Adrenal gland (tissue), 12 donors: ENCODE measurements around the gene RELCH. TPM values are rescaled to one million over a fixed set of nuclear protein-coding genes. Genes with fewer than 3 reads are reported as not detected.

ENCODE experiments used
- DNase-seq, 7 donors: peaks; one replicate each; pipeline ENCODE4 v3.0.0-alpha.2; 2019 to 2020
- H3K27ac ChIP-seq, 5 donors: fragments of 200-600 bp; sonication (generic) in 4 of 5; 1 replicate in 3 of 5; 2 replicates in 2 of 5; pipeline versions ENCODE4 v1.5.1 to v1.8.0; 2016 to 2020; ENCODE audit warnings: mild to moderate bottlenecking in 1 of 5
- H3K27me3 ChIP-seq: fragments of 200-600 bp; 2 replicates; pipeline ENCODE4 v1.8.0; 2021
- H3K36me3 ChIP-seq, 2 donors: fragments of 200-600 bp; replicated peaks in 1 of 2; 1 replicate in 1 of 2; 2 replicates in 1 of 2; pipeline versions ENCODE4 v1.5.1 to v1.8.0; 2018 to 2022
- H3K4me1 ChIP-seq, 2 donors: fragments of 200-600 bp; replicated peaks in 1 of 2; 1 replicate in 1 of 2; 2 replicates in 1 of 2; pipeline versions ENCODE4 v1.5.1 to v1.8.0; 2018 to 2021
- H3K4me3 ChIP-seq, 4 donors: fragments of 200-600 bp; sonication (generic) in 3 of 4; one replicate each; pipeline ENCODE4 v1.5.1; 2016 to 2018
- H3K9me3 ChIP-seq, 3 donors: fragments of 200-600 bp; sonication (generic) in 1 of 3; replicated peaks in 1 of 3; 1 replicate in 2 of 3; 2 replicates in 1 of 3; pipeline versions ENCODE4 v1.5.1 to v1.8.0; 2016 to 2021
- POLR2A ChIP-seq, 2 donors: fragments of 450-650 bp; IDR thresholded peaks; one replicate each; pipeline ENCODE4 v1.6.1; 2017; ENCODE audit warnings: antibody characterized with exemption in 2 of 2, mild to moderate bottlenecking in 2 of 2, moderate library complexity in 1 of 2
- WGBS, 4 donors: extraction: QIAGEN DNeasy Blood & Tissue Kit in 2 of 4; methylation state at CpG; one replicate each; pipeline versions ENCODE4 v1.1.5 to v1.1.7; 2013 to 2017; 5-methylcytosine and 5-hydroxymethylcytosine counted together
- intact Hi-C, 2 donors: fragments of 100-400 bp; cut with DNase I; formaldehyde crosslinking; loops; one replicate each; pipeline versions ENCODE4 v1.14.1 to v1.15.0; 2022 to 2023
- polyA plus RNA-seq, 3 donors: library from polyadenylated mRNA; stranded (reverse); fragments of 200-250 nt in 2 of 3; fragments of 350-450 nt in 1 of 3; fragmentation: Illumina TruSeq in 1 of 3; extraction: RNeasy Lipid Tissue Mini Kit (QIAGEN cat#74804) in 1 of 3; gene quantifications; one replicate each; pipeline ENCODE4 v1.2.3, GENCODE V29; 2013 to 2014
- total RNA-seq, 9 donors: library from RNA; depleted of rRNA in 4 of 9; stranded (reverse); fragments of >200 nt in 4 of 9; fragments of 120-200 nt in 1 of 9; fragmentation: NEBNext Ultra II Directional in 1 of 9; extraction: Animal tissue kit (Norgen Biotek cat#: 25700) in 1 of 9; gene quantifications; one replicate each; pipeline versions ENCODE4 v1.1.0 to v1.2.4, GENCODE V29; 2013 to 2023
- TF ChIP-seq, protein P1 (sequence below), 6 experiments: fragments of 450-650 bp in 4 of 6; fragments of 200-600 bp in 2 of 6; sonication (generic) in 1 of 6; IDR thresholded peaks; 1 replicate in 5 of 6; 2 replicates in 1 of 6; pipeline versions ENCODE4 v1.5.1 to v1.8.0; 2016 to 2021; ENCODE audit warnings: antibody characterized with exemption in 6 of 6, mild to moderate bottlenecking in 2 of 6, moderate library complexity in 1 of 6
- donor health status: healthy with polysubstance abuse.
- donor health status: Bipolar disorder and iron deficiency.
- donor health status: DM: yes; HTN: yes; CAD: no.
- donor health status: DM: no; HTN: no; CAD: no.
- donor health status: DM: no; HTN: no; CAD: no.
- donor health status: DM: yes; HTN: yes; CAD: no.

RELCH gene
- total and polyA plus RNA-seq, 12 donors: 15.6 to 45.5 (median 26.2) TPM

DNA sequence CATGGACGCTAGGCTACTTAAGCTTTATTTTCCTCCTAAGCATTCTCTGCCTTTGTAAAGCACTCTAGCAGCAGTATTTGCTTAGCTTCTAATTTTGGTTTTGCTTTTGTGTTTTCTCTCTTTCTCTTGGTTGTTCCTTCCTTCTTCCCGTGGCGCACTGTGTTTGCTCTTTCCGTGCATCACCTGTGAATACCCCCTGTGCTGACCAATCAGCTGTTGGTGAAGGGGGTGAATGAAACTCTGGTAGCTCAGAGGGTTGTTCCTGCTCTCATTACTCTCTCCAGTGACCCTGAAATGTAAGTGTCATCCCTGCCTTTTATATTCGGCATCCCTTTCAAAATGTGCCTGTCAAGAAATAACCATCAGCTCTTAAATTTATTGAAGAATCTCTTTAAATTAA lies 92.5 kb downstream of the RELCH start:
- no peak overlapping the region for H3K27ac ChIP-seq
- H3K9me3 ChIP-seq: no peaks in the 10 kb centered on the region
- no peaks in the 10 kb centered on the region for H3K27me3 ChIP-seq
- TF ChIP-seq POLR2A (IDR thresholded peaks at IDR 0.05): no peak
- TF ChIP-seq, protein P1, sequence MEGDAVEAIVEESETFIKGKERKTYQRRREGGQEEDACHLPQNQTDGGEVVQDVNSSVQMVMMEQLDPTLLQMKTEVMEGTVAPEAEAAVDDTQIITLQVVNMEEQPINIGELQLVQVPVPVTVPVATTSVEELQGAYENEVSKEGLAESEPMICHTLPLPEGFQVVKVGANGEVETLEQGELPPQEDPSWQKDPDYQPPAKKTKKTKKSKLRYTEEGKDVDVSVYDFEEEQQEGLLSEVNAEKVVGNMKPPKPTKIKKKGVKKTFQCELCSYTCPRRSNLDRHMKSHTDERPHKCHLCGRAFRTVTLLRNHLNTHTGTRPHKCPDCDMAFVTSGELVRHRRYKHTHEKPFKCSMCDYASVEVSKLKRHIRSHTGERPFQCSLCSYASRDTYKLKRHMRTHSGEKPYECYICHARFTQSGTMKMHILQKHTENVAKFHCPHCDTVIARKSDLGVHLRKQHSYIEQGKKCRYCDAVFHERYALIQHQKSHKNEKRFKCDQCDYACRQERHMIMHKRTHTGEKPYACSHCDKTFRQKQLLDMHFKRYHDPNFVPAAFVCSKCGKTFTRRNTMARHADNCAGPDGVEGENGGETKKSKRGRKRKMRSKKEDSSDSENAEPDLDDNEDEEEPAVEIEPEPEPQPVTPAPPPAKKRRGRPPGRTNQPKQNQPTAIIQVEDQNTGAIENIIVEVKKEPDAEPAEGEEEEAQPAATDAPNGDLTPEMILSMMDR (IDR thresholded peaks at IDR 0.05): no peak
- H3K4me3 ChIP-seq: no peak overlapping the region
- intact Hi-C loops: no loop called here
- H3K4me1 ChIP-seq: peaks cover 13 to 21% of the 10 kb centered on the region in 2 donors
- no peaks in the 10 kb centered on the region for H3K36me3 ChIP-seq
- no peak for DNase-seq
- 68 to 78% (median 74%) methylated on average over 5 of the region's 5 CpGs for WGBS, 4 donors

DNA sequence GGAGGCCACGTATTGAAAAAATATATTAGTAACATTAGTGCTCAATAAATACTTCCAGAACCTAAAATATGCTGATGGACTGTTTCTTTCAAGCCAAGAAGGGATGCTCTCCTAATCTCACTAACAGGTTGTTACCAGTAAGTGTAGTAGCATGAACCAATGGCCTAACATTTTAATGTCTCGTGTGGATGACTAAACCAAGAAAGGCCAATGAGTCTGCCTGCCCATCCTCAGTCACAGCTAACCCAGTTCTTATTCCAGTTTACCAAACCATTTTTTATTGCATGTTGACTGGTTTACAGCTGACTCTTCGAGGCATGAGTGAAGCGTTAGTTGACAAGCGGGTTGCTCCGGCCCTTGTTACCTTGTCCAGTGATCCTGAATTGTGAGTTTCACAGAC lies 93.0 kb downstream of the RELCH start:
- intact Hi-C loops: no loop called here
- 87 to 99% (median 94%) methylated on average over 6 of the region's 6 CpGs for WGBS, 4 donors
- Histone ChIP-seq H3K27ac (no peak overlapping the region), H3K4me3 (no peak overlapping the region), H3K9me3 (no peaks in the 10 kb centered on the region), H3K36me3 (no peaks in the 10 kb centered on the region), H3K27me3 (no peaks in the 10 kb centered on the region), H3K4me1 (peaks cover 13 to 21% of the 10 kb centered on the region in 2 donors)
- DNase-seq: no peak
- no peak for TF ChIP-seq POLR2A (IDR thresholded peaks at IDR 0.05)
- TF ChIP-seq, protein P1 (IDR thresholded peaks at IDR 0.05): no peak

DNA sequence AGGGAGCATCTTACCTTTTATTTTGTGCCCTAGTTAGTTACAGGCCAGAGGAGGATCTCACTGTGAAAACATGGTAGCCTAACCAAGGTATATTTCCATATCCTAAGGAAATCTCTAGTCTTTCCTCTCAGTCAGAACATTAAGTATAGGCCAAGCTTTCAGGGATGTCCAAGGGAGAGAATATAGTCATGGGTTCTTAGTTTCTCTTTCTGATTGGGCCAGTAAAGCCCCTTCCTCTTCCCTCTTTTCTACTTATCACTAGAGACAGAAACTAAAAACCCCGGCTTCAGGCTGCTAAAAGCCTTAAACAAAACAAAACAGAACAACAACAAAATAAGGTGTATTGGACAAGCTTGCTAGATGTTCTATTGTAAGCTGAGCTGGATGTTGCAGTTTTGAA lies 93.7 kb downstream of the RELCH start:
- Histone ChIP-seq H3K27ac (peak overlapping the region in 3 of 5 donors; percentile 1 to 22 (median 20)), H3K27me3 (no peaks in the 10 kb centered on the region), H3K4me1 (peaks cover 13 to 21% of the 10 kb centered on the region in 2 donors), H3K4me3 (no peak overlapping the region), H3K9me3 (no peaks in the 10 kb centered on the region), H3K36me3 (no peaks in the 10 kb centered on the region)
- 71 to 85% (median 77%) methylated on average over 1 of the region's 1 CpG for WGBS, 4 donors
- intact Hi-C loops: no loop called here
- no peak for TF ChIP-seq POLR2A (IDR thresholded peaks at IDR 0.05)
- TF ChIP-seq, protein P1 (IDR thresholded peaks at IDR 0.05): no peak
- DNase-seq: no peak

DNA sequence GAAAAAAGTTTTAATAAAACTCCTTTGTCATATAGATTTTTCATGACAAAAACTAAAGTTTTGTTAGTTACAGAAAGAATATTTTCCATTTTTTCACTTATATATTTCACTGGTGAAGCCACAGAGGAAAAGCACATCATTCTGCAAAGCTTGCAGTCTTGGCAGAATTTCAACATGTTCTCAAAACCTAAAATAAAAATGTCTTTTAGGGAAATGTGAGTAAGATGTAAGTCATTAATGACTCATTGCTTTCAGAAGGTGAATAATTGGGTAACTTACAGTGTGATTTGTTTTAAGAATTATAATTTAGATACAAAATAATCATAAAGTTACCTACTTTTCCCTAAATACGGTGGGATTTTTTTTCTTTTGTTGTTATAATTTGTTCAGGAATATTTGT lies 94.6 kb downstream of the RELCH start:
- Histone ChIP-seq H3K9me3 (no peaks in the 10 kb centered on the region), H3K27ac (peak overlapping the region in 2 of 5 donors; percentile 29 to 42), H3K4me3 (no peak overlapping the region), H3K4me1 (peaks cover 13 to 21% of the 10 kb centered on the region in 2 donors), H3K36me3 (no peaks in the 10 kb centered on the region), H3K27me3 (no peaks in the 10 kb centered on the region)
- no peak for TF ChIP-seq POLR2A (IDR thresholded peaks at IDR 0.05)
- TF ChIP-seq, protein P1 (IDR thresholded peaks at IDR 0.05): no peak
- intact Hi-C loops: no loop called here
- 52 to 66% (median 62%) methylated on average over 1 of the region's 1 CpG for WGBS, 4 donors
- DNase-seq: peak in 2 of 7 donors; percentile 12 to 14
